ENCODE measurements around the gene NPAS4.
A peak's percentile ranks its signal among the peaks of the same experiment; 100 is the strongest.
"Not testable (repeated sequence)": the region's sequence is repeated elsewhere in the genome, so short reads cannot be mapped to it uniquely, and the experiment has no call there.

NPAS4 gene

GRCh38 chr11:66420671-66421476 lies at the start of gene NPAS4:
Gene NPAS4, plus strand, starts transcription at chr11:66421035. Its CDS starts 145 bp downstream, at chr11:66421180.
- FAIRE-seq (no peak), DNase-seq (ENCODE audit: extremely low spot score, insufficient read length, low read depth) (no peak)

DNA sequence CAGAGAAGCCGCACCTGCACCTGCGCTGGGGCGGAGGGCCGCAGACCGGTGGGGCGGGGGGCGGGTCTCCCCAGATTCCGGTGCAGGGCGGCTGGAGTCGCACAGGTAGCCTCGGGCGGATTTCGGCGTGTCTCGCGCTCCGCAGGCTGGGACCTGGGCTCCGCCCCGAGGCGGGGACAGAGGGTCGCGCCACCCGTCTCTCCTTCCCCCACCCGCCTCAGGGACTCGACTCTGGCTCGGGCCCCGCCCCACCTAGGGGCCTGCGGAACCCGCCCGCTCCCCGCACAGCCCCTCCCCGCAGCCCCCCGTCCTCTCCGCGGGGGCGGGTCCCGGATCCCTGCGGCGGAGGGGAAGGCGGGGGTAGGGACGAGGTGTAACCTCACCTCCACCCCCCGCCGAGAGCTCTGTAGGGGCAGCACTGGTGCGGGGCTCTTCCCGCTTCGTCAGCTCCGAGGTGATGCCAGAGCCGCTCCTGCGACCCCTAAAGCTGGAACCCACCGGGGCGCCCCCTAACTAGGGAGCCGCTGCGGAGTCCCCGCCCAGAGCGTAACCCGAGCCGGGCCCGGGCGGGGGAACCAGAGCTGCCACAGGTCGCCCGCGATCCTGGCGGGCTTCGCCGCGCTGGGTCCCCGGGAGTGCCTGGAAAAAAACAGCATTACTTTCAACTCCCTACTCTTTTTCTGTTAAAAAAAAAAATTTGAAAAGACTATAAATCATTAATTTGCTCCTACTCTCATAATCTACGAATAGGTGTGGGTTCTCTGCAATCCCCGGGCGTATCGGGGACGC lies 49.0 kb upstream of the NPAS4 start, which contains the start of gene SLC29A2:
SLC29A2 (minus strand) TSS at position 134 of the 789 bp plus-strand sequence. CDS start 169 bp downstream, outside the sequence.
- DNase-seq (ENCODE audit: extremely low spot score, insufficient read length, low read depth): peak; percentile 53
- peak; percentile 68 for FAIRE-seq

DNA sequence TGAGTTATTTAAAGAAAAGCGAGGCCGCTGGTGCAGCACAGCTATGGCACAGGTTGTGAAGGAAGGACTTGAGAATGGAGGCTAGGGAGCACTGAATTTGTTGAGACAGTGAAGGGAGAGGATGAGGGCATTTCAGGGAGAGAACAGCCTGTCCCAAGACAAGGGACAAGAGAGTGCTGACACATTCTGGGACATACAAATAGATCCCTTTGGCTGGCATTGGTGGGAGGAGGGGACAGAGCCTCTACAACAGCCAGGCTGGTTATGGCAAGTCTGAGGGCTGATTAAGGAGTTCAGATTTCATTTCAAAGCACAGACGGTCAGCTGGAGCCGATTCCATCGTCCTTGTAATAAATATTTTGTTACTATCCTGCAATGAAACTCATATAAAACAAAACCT lies 47.6 kb upstream of the NPAS4 start:
- DNase-seq (ENCODE audit: extremely low spot score, insufficient read length, low read depth): no peak
- no peak for FAIRE-seq

DNA sequence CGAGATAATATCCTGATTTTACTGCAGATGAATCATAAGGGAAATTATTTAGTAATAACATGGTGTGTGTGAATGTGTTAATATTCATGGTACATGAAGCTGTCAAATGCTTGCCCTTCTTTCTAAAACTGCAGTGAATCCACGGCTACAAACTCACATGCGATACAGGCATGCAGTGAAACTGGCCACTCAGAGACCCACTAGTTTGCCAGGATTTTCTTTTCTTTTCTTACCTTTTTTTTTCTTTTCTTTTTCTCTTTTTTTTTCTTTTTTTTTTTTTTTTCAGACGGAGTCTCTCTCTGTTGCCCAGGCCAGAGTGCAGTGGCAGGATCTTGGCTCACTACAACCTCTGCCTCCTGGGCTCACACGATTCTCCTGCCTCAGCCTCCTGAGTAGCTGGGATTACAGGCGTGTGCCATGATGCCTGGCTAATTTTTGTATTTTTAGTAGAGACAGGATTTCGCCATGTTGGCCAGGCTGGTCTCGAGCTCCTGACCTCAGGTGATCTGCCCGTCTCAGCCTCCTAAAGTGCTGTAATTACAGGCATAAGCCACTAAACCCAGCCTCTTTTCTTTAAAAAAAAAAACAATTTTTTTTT lies 47.0 kb upstream of the NPAS4 start:
- not testable (repeated sequence) for DNase-seq (ENCODE audit: extremely low spot score, insufficient read length, low read depth); FAIRE-seq

GRCh38 chr11:66380264-66380663 lies 40.6 kb upstream of the NPAS4 start:
- FAIRE-seq; DNase-seq (ENCODE audit: extremely low spot score, insufficient read length, low read depth): not testable (repeated sequence)

- not testable (repeated sequence) for DNase-seq (ENCODE audit: extremely low spot score, insufficient read length, low read depth); FAIRE-seq
These were observed 36.5 kb upstream of the NPAS4 start for GRCh38 chr11:66384316-66384715.

- DNase-seq (ENCODE audit: extremely low spot score, insufficient read length, low read depth) (peak; percentile 22), FAIRE-seq (peak; percentile 71)
These were observed 34.4 kb upstream of the NPAS4 start for GRCh38 chr11:66386171-66387069.

DNA sequence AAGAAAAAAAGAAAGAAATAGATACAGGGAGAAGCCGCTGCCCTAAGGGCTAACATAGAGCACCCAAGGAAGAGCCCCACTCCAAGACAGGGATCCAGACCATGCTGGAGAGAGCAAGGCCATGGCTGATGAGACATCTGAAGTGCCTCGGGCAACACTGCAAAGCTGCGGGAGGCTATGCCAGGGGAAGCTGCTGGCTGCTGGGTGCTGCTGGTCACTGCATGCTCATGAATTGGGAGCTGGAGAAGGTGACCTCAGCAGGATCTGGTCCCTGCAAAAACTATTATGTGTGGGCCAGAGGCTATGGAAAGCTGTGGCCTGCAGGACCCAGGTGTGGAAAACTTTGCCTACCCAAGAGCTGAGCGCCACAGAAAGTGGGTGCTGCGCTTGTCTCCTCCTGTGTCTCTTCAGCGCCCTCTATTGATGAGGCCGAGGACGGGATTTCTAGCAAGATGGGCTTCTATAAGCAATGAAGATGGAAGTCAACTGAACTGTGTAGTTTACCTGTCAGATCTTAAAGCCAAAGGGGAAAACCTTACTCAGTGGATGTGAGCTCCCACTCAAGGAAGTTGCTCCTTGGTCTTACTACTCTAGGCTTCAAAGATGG lies 32.0 kb upstream of the NPAS4 start:
- peak; percentile 55 for FAIRE-seq
- DNase-seq (ENCODE audit: extremely low spot score, insufficient read length, low read depth): peak; percentile 11

GRCh38 chr11:66391322-66391721 lies 29.5 kb upstream of the NPAS4 start:
- DNase-seq (ENCODE audit: extremely low spot score, insufficient read length, low read depth) (no peak), FAIRE-seq (no peak)

DNA sequence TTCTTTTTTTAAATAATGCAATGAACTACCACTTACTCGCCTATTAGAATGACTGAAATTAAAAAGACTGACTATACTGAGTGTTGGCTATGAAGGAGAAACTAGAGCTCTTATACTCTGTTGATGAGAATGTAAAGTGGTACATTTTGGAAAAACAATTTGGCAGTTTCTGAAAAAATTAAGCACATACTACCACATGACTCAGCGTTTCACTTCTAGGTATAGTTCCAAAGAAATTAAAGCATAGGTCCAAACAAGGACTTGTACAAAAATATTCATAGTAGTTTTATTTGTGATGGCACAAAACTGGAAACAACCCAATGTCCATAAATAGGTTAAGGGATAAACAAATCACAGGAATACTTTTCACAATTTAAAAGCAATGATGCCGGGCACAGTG lies 26.9 kb upstream of the NPAS4 start:
- no peak for DNase-seq (ENCODE audit: extremely low spot score, insufficient read length, low read depth)
- no peak for FAIRE-seq

DNA sequence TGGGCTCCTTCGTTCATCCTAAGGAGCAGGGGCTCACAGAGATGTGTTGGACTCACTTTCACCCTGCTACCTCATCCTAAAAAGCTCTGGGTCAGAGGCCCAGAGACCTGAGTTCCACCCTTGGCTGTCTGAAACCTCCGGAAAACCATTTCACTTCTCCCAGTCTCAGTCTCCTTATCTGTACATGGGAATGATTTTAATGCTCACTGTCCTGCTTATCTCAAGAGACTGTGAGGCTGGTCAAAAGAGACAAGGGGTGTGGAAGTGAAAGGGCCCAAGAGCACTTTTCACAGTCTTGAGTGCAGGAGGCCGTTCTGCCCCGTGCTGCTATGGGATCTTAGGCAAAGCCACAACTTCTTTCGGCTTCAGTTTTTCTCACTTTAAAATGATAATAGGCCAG lies 13.2 kb upstream of the NPAS4 start:
- DNase-seq (ENCODE audit: extremely low spot score, insufficient read length, low read depth): no peak
- FAIRE-seq: no peak

DNA sequence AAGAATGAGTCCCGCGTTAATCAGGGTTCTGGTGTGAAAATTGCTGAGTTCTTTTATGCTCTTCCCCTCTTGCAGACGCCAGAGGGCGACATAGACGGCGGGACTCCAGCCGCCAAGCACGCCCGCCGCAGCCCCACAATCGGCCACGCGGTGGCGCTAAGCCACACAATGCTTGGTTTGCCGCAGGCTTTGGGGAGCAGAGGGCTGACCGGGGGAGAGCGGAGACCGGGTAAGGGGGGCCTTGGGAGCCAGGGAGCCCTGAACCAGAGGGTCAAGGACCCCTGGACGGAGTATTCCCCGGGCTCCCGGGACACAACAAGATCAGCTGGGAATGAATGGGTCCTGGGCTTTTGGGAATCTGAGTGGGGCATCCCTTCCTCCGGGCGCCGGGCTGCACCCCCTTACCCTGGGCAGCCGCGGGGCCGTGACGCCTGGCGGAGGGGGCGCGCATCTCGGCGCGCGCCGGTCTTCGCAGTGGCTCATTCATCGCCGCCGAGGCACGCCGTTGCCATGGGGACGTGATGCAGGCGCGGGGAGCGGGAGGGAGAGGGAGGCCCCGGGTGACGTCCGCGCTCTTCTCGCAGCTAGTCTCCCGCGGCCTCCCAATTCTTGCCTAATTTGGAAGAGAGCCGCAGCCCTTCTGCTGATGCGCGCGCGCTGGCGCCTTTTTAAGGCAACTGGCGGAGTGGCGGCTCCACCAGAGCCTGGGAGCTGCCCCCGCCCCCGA lies 12.2 kb upstream of the NPAS4 start:
- peak; percentile 90 for DNase-seq (ENCODE audit: extremely low spot score, insufficient read length, low read depth)
- FAIRE-seq: peak; percentile 92

- DNase-seq (ENCODE audit: extremely low spot score, insufficient read length, low read depth): no peak
- FAIRE-seq: no peak
These were observed 11.6 kb upstream of the NPAS4 start for GRCh38 chr11:66409226-66409625.

GRCh38 chr11:66410191-66410590 lies 10.6 kb upstream of the NPAS4 start:
- FAIRE-seq (no peak), DNase-seq (ENCODE audit: extremely low spot score, insufficient read length, low read depth) (no peak)

GRCh38 chr11:66411323-66411722 lies 9.5 kb upstream of the NPAS4 start:
- no peak for DNase-seq (ENCODE audit: extremely low spot score, insufficient read length, low read depth)
- FAIRE-seq: no peak

GRCh38 chr11:66412110-66412509 lies 8.7 kb upstream of the NPAS4 start:
- no peak for FAIRE-seq

GRCh38 chr11:66413167-66413566 lies 7.7 kb upstream of the NPAS4 start:
- DNase-seq (ENCODE audit: extremely low spot score, insufficient read length, low read depth) (no peak), FAIRE-seq (no peak)

More at GRCh38 chr11:66412110-66412509, 8.7 kb upstream of the NPAS4 start:
- no peak for DNase-seq (ENCODE audit: extremely low spot score, insufficient read length, low read depth)

DNA sequence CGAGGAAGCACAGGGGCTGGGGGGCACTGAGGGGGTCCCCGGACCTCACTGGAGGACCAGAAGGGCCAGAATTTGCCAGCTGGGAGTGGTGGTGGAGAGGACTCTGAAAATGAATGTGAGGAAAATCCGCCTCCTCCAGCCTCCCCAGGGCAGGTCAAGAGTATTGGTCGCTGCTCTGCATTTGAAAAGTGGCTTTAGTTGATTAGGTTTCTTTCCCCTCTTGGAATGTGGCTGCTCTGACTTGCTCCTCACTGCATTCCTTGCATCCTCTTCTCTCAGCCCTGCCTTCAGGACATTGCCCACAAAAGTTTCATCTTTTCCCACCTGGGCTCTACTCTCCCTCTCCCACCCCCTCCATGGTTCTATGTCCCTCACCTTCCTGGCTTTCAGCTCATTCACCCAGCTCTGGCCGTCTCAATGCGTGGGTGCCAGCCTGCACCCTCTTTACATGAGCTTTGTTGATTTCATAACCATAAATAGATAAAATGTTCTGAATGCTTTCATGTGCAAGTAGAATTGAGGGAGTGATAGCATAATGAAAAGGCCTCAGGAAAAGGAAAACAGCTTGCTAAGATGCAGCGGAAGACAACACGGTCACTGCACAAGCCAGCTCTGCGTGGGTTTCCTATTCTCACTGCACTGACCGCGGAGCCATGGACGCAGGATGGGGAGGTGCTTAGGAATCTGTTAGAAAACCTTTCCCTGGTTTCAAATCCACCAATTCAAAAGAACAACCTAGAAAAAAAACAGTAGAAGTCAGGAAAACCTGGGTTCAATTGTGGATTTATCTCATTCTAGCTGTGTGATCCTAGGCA lies 6.5 kb upstream of the NPAS4 start:
- FAIRE-seq (no peak), DNase-seq (ENCODE audit: extremely low spot score, insufficient read length, low read depth) (no peak)

Data from GM18507 (cell line).